Measurements from ENCODE around the gene ARHGEF16. TPM values are rescaled to one million over a fixed set of nuclear protein-coding genes. Genes with fewer than 3 reads are reported as not detected.

ARHGEF16 gene
- polyA plus RNA-seq, 4 donors: 15.2 to 24.2 (median 21.8) TPM

GRCh38 chr1:3465091-3465934 is 10.8 kb downstream of the ARHGEF16 start:
- DNase-seq (ENCODE audit: low read depth in 4 of 4, low spot score in 2 of 4): no peak

GRCh38 chr1:3465935-3466321 is 11.5 kb downstream of the ARHGEF16 start:
- DNase-seq (ENCODE audit: low read depth in 4 of 4, low spot score in 2 of 4): no peak

- DNase-seq (ENCODE audit: low read depth in 4 of 4, low spot score in 2 of 4): no peak
Observed at GRCh38 chr1:3466366-3467075, 12.1 kb downstream of the ARHGEF16 start.

GRCh38 chr1:3467096-3468036 is 12.9 kb downstream of the ARHGEF16 start:
- no peak for DNase-seq (ENCODE audit: low read depth in 4 of 4, low spot score in 2 of 4)

- DNase-seq (ENCODE audit: low read depth in 4 of 4, low spot score in 2 of 4): no peak
Observed at GRCh38 chr1:3468236-3469103, 14.0 kb downstream of the ARHGEF16 start.

- no peak for DNase-seq (ENCODE audit: low read depth in 4 of 4, low spot score in 2 of 4)
Observed at GRCh38 chr1:3469104-3469848, 14.8 kb downstream of the ARHGEF16 start.

- DNase-seq (ENCODE audit: low read depth in 4 of 4, low spot score in 2 of 4): no peak
Observed at GRCh38 chr1:3469849-3470649, 15.6 kb downstream of the ARHGEF16 start.

- DNase-seq (ENCODE audit: low read depth in 4 of 4, low spot score in 2 of 4): no peak
Observed at GRCh38 chr1:3470650-3471355, 16.3 kb downstream of the ARHGEF16 start.

GRCh38 chr1:3471356-3472087 is 17.1 kb downstream of the ARHGEF16 start:
- no peak for DNase-seq (ENCODE audit: low read depth in 4 of 4, low spot score in 2 of 4)

- no peak for DNase-seq (ENCODE audit: low read depth in 4 of 4, low spot score in 2 of 4)
Observed at GRCh38 chr1:3472088-3472850, 17.8 kb downstream of the ARHGEF16 start.

- no peak for DNase-seq (ENCODE audit: low read depth in 4 of 4, low spot score in 2 of 4)
Observed at GRCh38 chr1:3472906-3473305, 18.4 kb downstream of the ARHGEF16 start.

GRCh38 chr1:3473381-3473844 is 18.9 kb downstream of the ARHGEF16 start:
- no peak for DNase-seq (ENCODE audit: low read depth in 4 of 4, low spot score in 2 of 4)

- no peak for DNase-seq (ENCODE audit: low read depth in 4 of 4, low spot score in 2 of 4)
Observed at GRCh38 chr1:3474016-3474415, 19.6 kb downstream of the ARHGEF16 start.

- DNase-seq (ENCODE audit: low read depth in 4 of 4, low spot score in 2 of 4): no peak
Observed at GRCh38 chr1:3474421-3474820, 20.0 kb downstream of the ARHGEF16 start.

- no peak for DNase-seq (ENCODE audit: low read depth in 4 of 4, low spot score in 2 of 4)
Observed at GRCh38 chr1:3475839-3476573, 21.5 kb downstream of the ARHGEF16 start.

GRCh38 chr1:3476666-3477065 is 22.2 kb downstream of the ARHGEF16 start:
- DNase-seq (ENCODE audit: low read depth in 4 of 4, low spot score in 2 of 4): no peak
